GM19238 (cell line): ENCODE measurements around the gene GFRA1.

Experiments used
- DNase-seq: peaks from one replicate; pipeline ENCODE4 v3.0.0; 2011; ENCODE audit warnings: low spot score; ENCODE audit not compliant: insufficient read length

The GFRA1 gene

GRCh38 chr10:116108095-116108494 is 164.9 kb downstream of the GFRA1 start:
- no peak for DNase-seq

DNA sequence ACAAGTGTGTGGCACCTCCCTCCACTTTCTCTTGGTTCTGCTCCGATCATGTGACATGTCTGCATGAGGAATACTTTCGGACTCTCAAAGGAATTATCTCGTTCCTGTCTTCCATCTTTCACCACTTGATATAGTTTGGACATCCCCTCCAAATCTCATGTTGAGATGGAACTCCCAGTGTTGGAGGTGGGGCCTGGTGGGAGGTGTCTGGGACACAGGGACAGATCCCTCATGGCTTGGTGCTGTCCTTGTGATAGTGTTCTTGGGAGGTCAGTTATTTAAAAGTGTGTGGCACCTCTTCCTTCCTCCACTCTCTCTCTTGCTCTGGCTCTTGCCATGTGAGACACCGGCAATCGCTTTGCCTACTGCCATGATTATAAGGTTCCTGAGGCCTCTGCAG is 166.4 kb downstream of the GFRA1 start:
- no peak for DNase-seq

DNA sequence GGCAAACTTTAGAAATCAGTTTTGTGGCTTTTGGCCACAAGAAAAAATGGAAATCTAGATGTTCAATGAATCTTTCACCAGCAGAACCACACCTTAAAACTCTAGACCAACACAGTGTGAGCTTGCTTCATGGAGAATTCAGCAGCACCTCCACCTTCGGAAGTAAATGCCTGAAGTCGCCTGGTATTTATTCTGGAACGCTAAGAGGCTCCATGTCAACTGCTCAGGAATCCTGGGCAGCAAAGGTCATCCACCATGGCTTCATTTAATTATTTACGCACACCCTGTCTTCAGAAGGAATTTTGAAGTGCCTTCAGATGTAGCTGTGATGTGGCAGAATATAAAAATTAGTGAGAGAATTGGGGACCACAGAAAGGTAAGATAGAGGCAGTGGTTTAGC is 167.7 kb downstream of the GFRA1 start:
- DNase-seq, result no peak

GRCh38 chr10:116104210-116104932 is 168.6 kb downstream of the GFRA1 start:
- no peak for DNase-seq

DNA sequence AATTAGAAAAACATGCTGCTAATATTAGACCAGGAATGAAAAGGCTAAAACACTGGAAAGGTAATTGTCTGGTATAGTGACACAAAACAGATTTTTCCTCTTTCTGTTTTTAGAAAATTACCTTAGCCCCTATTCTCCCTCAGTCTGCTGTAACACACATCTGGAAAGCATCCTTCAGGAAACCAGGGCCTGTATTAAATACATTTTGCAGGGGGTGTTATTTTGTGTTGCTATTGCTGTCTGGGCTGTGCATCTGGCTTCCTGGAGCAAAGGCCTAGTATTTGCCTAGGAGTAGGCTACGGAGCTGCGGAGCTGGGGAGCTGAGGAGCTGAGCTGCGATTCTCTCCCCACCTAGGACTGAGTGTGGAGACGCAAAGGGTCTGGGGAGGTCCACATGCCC is 169.3 kb downstream of the GFRA1 start:
- no peak for DNase-seq

GRCh38 chr10:116101616-116102315 is 171.2 kb downstream of the GFRA1 start:
- DNase-seq, result no peak

- no peak for DNase-seq
Observed at GRCh38 chr10:116100984-116101383, 172.0 kb downstream of the GFRA1 start.

DNA sequence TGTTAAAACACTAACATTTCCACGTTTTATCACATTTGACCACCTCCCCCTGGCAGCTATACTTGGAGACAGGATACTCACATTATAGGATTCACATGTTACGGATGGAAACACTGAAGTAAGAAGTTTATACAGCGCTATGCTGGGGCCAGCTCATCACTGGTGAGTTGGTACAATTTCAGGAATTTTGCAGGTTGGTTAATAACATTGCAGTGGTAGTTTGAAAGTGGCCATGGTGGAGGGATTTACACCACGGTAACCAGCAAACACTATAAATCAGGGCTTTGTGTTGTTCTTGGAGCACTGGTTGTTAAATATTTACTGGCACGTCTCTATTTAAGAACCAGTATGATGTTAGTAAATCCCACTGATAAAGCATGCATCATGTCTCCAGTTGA is 174.0 kb downstream of the GFRA1 start:
- DNase-seq, result no peak

GRCh38 chr10:116098411-116099022 is 174.5 kb downstream of the GFRA1 start:
- DNase-seq, result no peak

- DNase-seq, result no peak
Observed at GRCh38 chr10:116097239-116097784, 175.7 kb downstream of the GFRA1 start.

DNA sequence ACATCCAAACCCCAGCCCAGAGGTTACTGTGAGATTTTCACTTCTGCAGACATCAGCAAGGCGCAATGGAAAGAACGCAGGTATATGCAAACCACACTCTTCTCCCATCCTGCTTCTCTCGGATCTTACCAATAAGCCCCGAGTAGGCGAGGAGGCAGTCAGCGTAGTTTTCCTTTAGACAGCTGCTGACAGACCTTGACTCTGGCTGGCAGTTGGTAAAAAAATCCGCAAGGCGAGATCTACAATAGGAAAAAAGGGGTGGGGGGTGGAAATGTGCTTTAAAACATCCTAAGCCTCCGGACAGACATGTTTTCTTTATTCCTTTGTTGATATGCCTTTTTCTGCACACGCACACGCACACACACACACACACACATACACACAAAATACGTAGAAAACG is 176.5 kb downstream of the GFRA1 start:
- no peak for DNase-seq

DNA sequence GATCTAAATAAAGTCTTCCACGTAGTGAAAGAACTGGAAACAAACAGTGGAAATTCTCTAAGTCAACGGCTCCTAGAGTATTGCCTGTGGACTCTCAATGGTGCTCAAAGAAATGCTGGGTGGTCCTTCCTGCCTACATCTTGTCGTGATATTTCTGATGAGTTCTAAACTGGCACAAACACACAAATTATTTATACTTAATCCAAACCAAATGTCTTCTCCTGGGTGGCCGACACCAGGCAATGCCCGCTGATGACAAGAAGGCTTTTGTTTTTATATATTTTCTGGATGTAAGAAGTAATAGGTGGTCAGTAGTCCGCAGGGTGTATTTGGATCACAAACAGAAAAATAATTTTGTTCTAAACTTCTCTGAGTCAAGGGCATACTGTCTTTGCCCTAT is 178.7 kb downstream of the GFRA1 start:
- DNase-seq, result no peak

- DNase-seq, result no peak
Observed at GRCh38 chr10:116093031-116093430, 180.0 kb downstream of the GFRA1 start.

GRCh38 chr10:116088985-116089384 is 184.0 kb downstream of the GFRA1 start:
- DNase-seq, result no peak

- no peak for DNase-seq
Observed at GRCh38 chr10:116085323-116085722, 187.7 kb downstream of the GFRA1 start.

- no peak for DNase-seq
Observed at GRCh38 chr10:116084161-116084560, 188.8 kb downstream of the GFRA1 start.

DNA sequence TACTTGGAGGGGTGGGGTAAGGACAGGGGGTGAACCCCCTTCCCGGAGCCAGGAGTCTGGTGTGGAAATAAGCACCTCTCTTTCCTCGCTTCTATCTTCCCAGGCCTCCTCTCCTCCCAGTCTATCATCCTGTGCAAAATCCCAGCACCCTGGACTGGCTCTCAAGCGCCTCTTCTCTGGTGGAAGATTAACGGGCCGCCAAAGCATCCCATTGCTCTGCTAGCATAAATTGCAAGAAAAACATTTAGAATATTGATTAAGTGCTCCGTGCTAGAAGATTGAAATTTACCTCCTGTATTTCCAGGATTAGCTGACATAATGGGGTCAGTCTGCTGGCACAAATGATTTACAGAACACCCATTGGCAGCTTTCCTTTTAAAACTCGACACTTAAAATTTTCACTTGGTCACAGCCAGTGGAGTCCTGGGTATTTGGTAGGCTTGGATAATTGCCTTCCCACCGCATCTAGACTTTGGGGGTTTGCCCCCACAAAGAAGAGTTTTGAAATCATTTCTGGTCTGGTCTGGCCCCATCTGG is 189.7 kb downstream of the GFRA1 start:
- DNase-seq, result no peak

GRCh38 chr10:116082762-116083161 is 190.2 kb downstream of the GFRA1 start:
- DNase-seq, result no peak

DNA sequence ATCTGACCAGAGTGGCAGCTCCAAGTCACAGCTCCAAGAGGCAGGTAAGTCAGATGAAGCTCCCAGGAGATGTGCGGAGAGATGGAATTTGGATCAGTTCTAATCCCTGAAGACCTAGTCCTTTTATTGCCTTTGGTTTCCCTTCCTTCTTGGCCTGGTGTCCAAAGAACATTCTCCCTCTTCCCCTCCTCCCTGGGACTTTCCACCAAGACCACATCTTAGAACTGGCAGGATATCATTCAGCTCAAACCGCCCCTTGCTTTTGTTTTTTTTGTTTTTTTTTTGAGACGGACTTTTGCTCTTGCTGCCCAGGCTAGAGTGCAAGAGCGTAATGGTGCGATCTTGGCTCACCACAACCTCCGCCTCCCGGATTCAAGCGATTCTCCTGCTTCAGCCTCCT is 190.8 kb downstream of the GFRA1 start:
- no peak for DNase-seq

DNA sequence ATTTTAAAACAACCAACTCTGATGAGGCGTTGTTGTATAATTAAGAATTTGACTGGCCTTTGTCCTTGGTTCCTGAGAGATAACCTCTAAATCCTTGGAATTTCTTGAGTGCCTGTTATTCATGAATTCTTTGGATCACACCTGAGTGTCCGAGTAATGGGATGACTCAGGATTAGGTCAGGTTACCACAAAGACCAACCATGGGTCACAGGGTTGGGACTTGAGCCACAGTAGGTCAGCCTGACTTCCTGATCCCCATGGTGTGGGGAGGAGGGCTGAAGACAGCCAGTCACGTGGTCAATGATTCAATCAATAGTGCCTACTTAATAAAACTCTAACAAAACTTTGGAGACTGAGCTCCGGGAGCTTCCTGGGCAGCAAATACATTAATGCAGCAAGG is 192.5 kb downstream of the GFRA1 start:
- no peak for DNase-seq

- DNase-seq, result no peak
Observed at GRCh38 chr10:116079355-116079754, 193.7 kb downstream of the GFRA1 start.

- DNase-seq, result no peak
Observed at GRCh38 chr10:116076621-116077020, 196.4 kb downstream of the GFRA1 start.
